ENCODE data around the gene YTHDC2.

The YTHDC2 gene

GRCh38 chr5:113606298-113607134 is 93.0 kb downstream of the YTHDC2 start:
- DNase-seq (ENCODE audit: low read depth), result no peak

DNA sequence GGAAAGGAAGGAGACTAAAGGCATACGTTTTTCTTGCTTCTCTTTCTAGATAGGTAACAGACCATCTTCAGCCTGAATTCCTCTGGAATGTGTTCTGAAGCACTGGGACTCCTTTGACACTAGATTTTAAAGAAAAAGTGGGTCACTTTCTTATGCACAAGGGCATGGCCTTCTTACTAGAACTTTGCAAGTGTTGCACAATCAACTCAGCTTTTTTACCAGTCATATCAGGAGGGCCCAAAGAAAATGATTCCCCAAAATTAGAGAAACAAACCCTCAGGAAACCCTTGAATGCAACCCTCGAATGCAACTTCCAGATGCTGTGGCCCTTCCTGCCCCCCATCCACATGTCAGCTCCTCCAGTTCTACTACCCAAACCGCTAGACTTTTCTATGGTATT is 93.9 kb downstream of the YTHDC2 start:
- DNase-seq (ENCODE audit: low read depth), result no peak

DNA sequence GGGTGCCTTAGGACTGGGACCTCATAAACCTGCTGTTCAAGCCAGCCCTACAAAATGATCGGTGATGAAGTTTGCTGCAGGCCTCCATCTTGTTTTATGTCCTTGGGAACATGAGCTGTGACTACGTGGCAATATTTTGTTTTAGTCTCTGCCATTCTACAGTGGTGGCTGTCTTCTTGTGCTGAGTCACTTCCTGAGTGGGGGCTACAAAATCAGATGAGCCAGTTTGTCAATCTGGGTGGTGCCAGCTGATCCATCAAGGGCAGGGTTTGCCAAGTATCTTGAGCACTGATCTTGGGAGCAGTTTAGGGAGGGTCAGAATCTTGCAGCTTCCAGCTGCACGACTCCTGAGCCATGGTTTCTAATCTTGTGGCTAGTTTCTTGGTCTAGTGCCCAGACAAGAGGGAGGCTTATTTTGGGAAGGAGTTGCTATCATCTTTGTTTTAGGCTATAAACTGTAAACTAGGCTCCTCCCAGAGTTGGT is 94.7 kb downstream of the YTHDC2 start:
- DNase-seq (ENCODE audit: low read depth), result no peak

GRCh38 chr5:113612060-113612496 is 98.6 kb downstream of the YTHDC2 start:
- peak; percentile 12 for DNase-seq (ENCODE audit: low read depth)

DNA sequence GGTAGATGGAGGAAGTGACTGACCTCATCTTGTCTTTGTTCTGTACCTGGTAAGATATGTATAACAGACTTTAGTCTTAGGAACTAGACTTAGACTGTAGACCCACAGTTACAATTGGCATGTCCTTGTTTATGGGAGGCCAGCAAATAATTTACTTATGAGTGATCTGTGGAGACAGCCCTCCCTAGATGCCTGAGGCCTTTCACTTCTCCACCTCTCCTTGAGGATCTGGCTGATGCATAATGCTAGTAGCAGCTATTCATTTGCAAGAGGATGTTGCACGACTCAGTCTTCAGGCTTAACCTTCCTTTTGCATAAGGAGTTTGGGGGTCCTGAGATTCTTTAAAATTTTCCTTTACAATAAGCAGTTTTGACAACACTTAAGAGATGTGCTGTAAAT is 100.7 kb downstream of the YTHDC2 start:
- DNase-seq (ENCODE audit: low read depth), result no peak

DNA sequence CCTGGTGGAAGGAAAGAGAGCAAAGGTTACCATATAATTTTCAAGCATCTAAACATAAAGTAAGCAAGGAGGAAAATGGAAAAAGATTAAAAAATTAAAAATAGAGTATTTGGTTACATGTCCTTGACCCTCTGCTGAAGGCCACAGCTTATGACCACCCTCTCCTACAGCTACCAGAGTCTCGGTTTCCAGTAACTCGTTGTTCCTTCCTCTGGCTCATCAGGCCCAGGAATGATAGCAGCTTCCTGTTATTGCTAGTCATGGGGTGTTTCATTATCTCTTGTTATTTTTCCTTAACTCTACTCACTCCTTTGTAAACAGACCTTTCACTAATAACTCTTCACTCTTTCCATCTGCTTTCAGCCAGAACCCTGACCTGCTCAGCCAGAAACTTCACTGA is 102.2 kb downstream of the YTHDC2 start:
- DNase-seq (ENCODE audit: low read depth), result no peak

- DNase-seq (ENCODE audit: low read depth), result no peak
Observed at GRCh38 chr5:113617191-113617796, 103.8 kb downstream of the YTHDC2 start.

- no peak for DNase-seq (ENCODE audit: low read depth)
Observed at GRCh38 chr5:113632996-113633395, 119.5 kb downstream of the YTHDC2 start.

DNA sequence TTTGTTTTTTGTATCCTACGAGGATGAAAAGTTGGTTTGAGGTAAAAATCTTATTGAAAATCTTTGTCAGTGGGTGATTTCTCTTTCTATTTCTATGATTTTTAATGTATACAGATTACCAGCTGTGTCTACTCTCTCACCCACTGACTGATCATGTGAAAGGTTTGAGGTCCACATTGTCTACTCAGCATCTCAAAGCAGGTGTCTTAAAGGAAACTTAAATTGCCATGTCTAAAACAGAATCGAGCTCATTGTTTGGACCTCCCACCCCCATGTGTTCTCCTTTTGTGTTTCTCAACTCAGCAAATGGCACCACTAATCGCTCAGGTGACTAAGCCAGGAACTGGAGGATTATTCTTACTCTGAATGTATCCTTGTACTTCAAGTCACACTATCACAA is 121.5 kb downstream of the YTHDC2 start:
- DNase-seq (ENCODE audit: low read depth), result no peak

- DNase-seq (ENCODE audit: low read depth), result no peak
Observed at GRCh38 chr5:113641715-113642114, 128.2 kb downstream of the YTHDC2 start.
